ENCODE data around the gene CLEC4C.

The CLEC4C gene

DNA sequence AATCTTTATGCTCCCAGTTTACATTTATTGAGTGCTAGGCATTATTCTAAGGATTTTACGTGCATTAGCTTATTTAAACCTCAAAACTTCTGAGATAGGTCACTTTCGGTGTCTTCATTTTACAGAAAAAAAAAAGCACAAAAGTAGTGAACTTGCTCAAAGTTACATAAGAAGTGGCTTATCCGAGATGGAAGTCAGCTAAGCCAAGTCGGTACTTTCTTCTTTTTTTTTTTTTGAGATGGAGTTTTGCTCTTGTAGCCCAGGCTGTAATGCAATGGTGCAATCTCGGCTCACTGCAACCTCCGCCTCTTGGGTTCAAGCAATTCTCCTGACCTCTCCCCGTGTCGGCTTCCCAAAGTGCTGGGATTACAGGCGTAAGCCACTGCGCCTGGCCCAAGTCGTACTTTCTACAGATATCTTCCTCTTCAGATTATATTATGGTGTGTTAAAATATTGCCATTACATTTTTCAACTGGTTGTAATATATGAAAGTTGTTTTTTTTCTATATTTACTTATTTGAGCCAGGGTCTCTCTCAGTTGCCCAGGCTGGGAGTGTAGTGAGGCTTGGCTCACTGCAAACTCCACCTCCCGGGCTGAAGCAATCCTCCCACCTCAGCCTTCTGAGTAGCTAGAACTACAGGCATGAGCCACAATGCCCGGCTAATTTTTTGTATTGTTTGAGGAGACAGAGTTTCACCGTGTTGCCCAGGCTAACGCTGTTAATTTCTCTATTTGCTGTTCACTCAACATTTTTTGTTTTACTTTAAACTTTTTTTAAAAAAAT is 27.0 kb downstream of the CLEC4C start:
- no peak for DNase-seq

- no peak for DNase-seq
Observed at GRCh38 chr12:7716381-7716780, 30.8 kb downstream of the CLEC4C start.

GRCh38 chr12:7712841-7713442 is 34.2 kb downstream of the CLEC4C start:
- DNase-seq = no peak

DNA sequence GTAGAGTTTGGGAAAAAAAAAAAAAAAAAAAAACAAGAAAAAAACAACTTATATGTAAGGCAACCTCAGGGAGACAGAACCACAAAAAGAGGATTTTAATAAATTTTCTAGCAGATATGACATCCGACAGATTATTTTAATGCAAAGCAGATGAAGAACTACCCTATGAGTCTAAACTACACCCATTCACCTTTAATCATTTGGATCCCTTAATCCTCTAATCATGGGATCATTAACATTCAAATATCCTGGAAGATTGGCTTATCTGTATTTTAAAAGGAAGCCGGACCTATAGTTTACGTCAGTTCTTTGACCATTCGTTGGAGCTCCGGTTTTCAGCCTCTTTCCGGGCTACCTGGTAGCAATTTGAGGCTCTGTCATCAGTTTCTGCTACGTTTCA is 36.0 kb downstream of the CLEC4C start, which contains the start of gene DPPA3:
Gene DPPA3 (plus strand): TSS at position 301 of the 400 bp plus-strand sequence. CDS start 138 bp downstream, outside the sequence.
- DNase-seq = no peak

DNA sequence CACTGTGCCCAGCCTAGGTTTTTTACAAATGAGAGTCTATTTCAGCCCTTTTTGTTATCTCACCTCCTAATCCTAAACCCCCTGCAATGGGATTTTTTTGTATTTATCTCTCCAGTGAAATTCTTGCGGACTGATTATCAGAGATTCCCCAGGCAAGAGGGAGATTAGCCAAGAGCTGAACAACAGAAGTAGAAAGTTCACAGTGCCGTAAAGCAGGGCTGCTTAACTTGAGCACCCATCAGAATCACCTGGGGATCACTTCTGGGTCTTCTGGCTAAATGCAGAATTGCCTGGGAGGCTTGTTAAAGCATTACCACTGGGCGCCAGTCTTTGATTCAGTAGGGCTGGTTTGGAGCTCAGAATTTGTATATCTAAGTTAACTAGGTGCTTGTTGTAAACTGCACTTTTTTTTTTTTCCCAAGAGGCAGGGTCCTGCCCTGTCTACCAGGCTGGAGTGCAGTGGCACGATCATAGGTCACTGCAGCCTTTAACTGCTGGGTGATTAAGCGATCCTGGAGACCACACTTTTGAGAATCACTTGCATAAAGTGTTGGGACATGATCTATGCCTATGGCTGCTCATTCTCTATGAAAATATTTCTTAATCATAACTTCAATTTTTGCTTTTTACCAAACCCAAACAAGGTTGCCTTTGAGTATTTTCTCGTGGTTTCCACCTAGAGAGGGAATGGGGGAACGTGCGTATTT is 37.1 kb downstream of the CLEC4C start:
- DNase-seq = no peak

GRCh38 chr12:7705846-7706245 is 41.3 kb downstream of the CLEC4C start:
- no peak for DNase-seq

GRCh38 chr12:7695566-7696197 is 51.5 kb downstream of the CLEC4C start, which contains the start of gene GDF3:
Gene GDF3 (minus strand): TSS chr12:7695775. CDS start chr12:7695728, 47 bp downstream.
- DNase-seq = no peak

DNA sequence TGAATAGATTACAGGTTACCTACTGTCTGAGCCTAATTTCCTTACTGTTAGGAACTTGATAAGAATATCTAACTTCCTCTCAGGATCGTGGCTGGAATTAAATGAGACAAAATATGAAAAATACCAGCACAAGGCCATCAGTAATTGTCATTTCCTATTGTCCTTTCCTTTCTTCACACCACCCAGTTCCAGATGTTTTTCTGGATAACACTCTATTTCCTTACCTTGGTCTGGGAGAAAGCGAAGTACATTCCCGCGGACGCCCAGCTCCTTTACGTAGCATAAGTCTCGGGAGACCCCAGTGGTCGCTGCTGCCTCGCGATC is 52.0 kb downstream of the CLEC4C start:
- no peak for DNase-seq

GRCh38 chr12:7694556-7695236 is 52.5 kb downstream of the CLEC4C start:
- DNase-seq = no peak

- no peak for DNase-seq
Observed at GRCh38 chr12:7693793-7694192, 53.4 kb downstream of the CLEC4C start.

GRCh38 chr12:7681535-7681934 is 65.6 kb downstream of the CLEC4C start:
- no peak for DNase-seq

Data from activated gamma-delta T cell treated with Interleukin-2 at 50 U/mL for 16 hours (primary cell).